GM18870 (cell line): ENCODE data around the gene GSPT1.
"Not testable (repeated sequence)": the region's sequence is repeated elsewhere in the genome, so short reads cannot be mapped to it uniquely, and the experiment has no call there.

Experiments used
- ATAC-seq: cut with Tn5 transposase; IDR thresholded peaks from one replicate; pipeline ENCODE4 v1.9.1; 2021; ENCODE audit warnings: moderate library complexity; ENCODE audit not compliant: unreplicated experiment

GSPT1 gene

DNA sequence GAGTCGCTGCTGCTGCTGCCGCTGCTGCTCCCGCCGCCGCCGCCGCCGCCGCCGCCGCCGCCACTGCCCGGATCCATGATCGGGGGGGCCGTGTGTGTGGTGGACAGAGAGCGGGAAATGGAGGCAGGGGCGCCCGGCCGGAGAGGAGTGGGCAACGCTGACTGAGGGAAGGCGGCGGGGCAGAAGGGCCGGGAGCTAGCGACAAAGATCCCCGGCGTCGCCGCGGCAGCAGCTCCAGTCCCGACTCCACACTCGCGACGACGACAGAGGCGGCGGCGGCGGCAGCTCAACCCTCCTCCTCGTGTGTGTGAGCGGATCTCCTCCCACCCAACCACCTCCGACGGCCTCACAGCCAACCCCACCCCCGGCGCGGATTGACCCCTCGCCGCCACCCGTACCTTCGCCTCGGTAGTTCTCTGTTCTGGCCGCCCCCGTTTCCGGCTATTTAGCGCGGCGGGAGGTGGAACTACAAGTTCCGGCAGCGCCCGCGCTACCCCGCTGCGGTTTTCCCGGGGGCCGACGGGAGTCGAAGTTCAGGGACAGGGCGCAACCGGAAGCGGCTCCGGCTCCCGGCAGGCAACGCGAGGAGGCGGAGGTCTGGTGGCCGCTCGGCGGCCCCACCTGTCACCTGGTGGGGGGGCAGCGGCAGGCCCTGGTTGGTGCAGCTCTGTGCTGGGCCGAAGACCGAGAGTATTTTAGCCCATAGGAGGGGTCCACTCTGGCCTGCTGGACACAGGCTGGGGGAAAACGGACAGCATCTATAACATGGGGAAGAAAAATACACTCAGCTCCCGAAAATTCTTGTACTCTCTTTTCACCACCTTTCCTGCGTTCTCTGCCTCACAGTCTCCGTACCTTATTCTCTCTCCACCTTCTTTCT lies at the start of gene GSPT1:
Gene GSPT1 (minus strand): TSS at position 313 of the 880 bp plus-strand sequence. CDS start 236 bp downstream, at position 77.
- ATAC-seq, result peak; percentile 70

DNA sequence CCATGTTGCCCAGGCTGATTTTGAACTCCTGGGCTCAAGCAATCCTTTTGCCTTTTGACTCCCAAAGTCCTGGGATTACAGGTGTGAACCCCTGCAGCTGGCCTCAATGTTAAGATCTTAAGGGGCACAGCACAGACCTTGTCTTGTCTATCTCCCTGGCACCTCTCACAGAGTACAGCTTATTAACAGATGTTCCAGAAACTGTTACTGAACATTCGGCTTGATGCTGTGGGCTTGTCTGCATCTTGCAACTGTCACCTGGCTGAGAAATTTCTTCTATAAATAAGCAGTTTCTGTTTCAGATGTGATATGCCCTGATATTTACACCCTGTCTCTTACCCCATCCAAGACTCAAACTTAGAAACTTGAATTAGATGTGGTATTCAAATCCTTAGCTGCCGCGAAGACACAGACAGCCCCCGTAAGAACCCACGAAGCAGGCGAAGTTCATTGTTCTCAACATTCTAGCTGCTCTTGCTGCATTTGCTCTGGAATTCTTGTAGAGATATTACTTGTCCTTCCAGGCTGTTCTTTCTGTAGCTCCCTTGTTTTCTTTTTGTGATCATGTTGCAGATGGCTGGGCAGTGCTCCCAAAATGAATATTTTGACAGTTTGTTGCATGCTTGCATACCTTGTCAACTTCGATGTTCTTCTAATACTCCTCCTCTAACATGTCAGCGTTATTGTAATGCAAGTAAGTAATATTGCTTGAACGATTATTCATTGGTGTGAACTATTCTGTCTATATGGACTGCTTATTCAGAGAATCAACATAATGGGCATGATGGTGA lies 49.2 kb upstream of the GSPT1 start, which contains the start of gene TNFRSF17:
Gene TNFRSF17 (plus strand): TSS at position 450 of the 791 bp plus-strand sequence. CDS start 115 bp downstream, at position 565.
- ATAC-seq, result peak; percentile 83

DNA sequence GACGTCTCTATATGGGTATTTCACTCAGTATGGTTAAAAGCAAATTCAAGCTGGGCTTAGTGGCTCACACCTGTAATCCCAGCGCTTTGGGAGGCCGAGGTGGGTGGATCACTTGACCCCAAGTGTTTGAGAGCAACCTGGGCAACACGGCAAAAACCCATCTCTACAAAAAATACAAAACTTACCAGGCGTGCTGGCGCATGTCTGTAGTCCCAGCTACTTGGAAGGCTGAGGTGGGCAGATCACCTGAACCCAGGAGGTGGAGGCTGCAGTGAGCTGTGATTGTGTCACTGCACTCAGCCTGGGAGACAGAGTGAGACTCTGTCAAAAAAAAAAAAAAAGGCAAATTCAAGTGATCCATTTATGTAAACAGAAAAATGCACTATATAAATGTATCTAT lies 48.0 kb upstream of the GSPT1 start:
- no peak for ATAC-seq

DNA sequence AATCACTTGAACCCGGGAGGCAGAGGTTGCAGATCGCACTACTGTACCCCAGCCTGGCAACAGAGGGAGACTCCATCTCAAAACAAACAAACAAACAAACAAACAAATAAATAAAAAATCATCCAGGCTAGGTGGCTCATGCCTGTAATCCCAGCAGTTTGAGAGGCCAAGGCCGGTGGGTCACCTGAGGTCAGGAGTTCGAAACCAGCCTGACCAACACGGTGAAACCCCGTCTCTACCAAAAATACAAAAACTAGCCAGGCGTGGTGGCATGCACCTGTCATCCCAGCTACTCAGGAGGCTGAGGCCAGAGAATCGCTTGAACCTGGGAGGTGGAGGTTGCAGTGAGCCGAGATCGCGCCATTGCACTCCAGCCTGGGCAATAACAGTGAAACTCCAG lies 47.2 kb upstream of the GSPT1 start:
- ATAC-seq, result not testable (repeated sequence)

DNA sequence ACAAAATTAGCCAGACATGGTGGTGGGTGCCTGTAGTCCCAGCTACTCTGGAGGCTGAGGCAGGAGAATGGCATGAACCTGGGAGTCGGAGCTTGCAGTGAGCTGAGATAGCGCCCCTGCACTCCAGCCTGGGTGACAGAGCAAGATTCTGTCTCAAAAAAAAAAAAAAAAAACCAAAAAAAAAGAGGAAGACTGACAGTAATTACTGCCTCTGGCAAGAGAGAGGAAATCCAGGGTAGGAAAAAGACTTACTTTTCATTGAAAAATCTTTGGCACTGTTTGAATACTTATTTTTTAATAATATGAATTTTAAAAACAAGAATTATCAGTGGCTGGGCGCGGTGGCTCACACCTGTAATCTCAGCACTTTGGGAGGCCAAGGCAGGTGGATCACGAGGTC lies 46.7 kb upstream of the GSPT1 start:
- ATAC-seq, result not testable (repeated sequence)

DNA sequence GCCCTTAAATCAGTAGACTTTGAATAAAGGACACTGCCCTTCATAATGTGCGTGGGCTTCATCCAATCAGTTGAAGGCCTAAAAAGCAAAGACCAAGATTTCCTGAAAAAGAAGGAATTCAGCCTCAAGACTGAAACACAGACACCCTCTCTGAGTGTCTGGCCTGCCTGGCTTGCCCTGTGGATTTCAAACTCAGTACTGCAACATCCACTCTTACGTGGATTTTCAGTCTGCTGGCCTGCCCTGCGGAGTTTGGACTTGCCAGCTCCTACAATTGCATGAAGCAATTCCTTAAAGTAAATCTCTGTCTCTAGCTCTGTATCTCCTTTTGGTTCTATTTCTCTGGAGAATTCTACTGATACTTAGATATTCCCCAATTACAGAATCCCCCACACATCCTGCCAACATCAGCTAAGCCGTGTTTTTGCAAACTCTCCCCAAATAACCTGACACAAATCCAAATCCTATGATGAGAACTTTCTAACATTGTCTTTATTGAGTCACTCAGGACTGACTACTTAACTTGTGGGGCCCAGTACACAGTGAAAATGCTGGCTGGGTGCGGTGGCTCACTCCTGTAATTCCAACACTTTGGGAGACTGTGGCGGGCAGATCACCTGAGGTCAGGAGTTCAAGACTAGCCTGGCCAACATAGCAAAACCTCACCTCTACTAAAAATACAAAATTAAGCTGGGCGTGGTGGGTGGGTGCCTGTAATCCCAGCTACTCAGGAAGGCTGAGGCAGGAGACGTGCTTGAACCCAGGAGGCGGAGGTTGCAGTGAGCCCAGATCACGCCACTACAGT lies 42.0 kb upstream of the GSPT1 start:
- ATAC-seq, result no peak

DNA sequence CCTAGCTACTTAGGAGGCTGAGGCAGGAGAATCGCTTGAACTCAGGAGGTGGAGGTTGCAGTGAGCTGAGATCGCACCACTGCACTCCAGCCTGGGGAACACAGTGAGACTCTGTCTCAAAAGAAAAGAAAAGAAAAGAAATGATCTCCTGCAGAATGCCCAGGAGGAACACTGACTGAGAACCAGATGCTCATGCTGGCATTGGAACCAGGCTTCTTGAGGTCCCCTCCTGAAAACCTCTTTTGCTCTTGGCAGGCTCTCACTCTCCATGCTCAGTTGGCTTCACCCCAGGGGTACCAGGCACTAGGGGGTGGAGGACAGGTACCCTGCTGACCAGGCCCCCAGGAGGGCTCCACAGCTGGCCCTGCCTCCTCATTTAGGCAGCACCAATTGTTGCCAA lies 40.8 kb upstream of the GSPT1 start:
- ATAC-seq, result no peak

DNA sequence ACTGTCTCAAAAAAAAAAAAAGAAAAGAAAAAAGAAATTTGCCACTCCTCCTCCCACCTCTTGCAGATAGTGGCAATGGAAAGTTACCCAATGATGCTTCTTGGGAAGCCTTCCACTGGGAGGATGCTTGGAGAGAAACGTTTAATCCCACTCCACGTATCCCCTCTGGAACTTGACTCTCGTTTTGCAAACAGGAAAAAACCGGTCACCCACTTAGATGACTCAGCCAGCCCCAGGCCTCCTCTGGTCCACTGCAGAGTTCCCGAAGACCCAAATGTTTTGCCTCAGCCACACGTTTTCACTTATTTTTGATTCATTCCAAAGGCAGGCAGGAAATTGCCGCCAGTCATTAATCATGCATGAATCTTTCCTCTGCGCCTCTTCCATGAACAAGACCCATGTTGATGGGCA lies 40.0 kb upstream of the GSPT1 start:
- ATAC-seq, result no peak

DNA sequence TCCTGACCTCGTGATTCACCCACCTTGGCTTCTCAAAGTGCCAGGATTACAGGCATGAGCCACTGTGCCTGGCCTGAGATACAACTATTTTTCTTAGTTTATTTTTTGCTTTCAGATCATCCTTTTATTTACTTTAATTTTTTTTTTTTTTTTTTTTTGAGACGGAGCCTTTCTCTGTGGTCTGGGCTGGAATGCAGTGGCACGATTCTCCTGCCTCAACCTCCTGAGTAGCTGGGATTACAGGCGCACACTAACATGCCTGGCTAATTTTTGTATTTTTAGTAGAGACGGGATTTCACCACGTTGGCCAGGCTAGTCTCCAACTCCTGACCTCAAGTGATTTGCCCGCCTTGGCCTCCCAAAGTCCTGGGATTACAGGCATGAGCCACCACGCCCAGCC lies 37.8 kb upstream of the GSPT1 start:
- ATAC-seq, result not testable (repeated sequence)

DNA sequence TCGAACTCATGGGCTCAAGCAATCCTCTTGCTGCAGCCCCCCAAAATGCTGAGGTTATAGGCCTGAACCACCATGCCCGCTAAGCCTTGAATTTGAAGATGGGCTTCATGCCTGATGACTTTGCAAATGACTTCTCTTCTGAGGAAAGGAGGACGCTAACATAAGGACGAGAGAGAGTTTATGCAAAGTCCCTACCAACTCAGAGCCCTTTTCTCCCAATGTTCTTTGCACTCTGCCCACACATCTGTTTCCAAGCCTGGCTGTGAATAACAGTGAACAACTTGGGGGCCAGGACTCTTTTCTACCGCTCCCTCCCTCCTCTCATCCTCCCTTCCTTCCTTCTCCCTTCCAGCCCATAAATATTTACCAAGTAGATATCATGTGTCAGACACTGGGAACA lies 34.6 kb upstream of the GSPT1 start:
- ATAC-seq, result no peak

DNA sequence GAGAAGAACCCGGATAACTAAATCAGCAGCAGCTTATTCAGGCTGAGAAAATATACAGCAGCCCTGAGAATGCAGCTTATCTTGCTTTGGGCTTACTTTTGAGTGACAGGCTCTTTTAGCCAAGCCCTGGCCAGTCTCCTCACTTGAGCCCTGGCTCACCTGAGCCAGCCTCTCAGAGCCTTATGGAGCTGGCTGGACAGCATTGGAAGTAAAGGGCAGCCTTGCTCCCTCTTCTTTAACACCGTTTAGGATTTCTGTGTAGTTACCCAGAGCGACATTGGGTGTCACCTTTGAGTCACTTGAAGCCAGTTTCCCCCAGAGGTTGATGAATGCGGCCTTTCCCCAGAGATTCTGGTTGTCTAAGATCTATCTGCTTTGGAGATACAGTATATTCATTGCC lies 33.8 kb upstream of the GSPT1 start:
- ATAC-seq, result peak; percentile 48

DNA sequence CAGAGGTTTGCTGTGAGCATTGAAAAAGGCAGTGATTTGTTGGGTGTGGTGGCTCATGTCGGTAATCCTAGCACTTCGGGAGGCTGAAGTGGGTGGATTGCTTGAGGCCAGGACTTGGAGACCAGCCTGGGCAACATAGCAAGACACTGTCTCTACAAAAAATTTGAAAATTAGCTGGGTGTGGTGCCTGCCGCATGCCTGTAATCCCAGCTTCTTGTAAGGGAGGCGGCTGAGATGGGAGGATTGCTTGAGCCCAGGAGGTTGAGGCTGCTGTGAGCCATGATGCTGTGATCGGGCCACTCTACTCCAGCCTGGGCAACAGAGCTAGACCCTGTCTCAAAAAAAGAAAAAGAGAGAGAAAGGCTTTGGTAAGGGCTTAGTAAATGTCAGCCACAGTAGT lies 33.1 kb upstream of the GSPT1 start:
- no peak for ATAC-seq

DNA sequence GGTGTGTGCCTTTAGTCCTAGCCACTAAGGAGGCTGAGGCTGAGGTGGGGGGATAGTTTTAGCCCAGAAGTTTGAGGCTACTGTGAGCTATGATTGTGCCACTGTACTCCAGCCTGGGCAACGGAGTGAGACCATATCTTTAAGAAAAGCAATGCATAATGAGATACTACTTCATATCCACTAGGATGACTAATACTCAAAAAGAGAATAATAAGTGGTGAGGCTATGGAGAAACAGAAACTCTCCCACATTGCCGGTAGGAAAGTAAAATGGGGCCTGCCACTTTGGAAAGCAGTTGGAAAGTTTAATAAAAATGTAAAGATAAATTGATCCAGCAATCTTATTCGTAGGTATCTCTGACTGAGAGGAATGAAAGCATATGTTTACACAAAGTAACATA lies 30.7 kb upstream of the GSPT1 start:
- ATAC-seq, result no peak

DNA sequence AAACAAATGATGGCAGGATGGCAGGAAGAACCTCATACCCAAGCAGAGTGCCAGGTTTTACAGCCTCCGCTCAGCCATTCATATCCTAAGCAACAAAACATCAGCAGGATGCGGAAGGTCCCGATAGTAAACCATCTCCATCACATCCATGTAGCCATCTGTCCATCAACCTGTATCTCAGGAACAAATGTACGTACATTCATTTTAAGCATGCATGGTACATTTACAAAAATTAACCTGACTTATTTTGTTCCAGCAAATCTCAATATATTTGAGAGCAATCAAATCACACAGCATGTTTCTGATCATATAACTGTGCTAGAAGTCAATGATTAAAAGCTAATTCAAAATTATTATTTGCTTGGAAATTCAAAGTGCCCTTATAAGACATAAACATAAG lies 26.2 kb upstream of the GSPT1 start, which contains the start of gene NPIPB2:
Gene NPIPB2 (minus strand): TSS at position 101 of the 400 bp plus-strand sequence. CDS start 0 bp downstream, at position 101.
- ATAC-seq, result not testable (repeated sequence)

DNA sequence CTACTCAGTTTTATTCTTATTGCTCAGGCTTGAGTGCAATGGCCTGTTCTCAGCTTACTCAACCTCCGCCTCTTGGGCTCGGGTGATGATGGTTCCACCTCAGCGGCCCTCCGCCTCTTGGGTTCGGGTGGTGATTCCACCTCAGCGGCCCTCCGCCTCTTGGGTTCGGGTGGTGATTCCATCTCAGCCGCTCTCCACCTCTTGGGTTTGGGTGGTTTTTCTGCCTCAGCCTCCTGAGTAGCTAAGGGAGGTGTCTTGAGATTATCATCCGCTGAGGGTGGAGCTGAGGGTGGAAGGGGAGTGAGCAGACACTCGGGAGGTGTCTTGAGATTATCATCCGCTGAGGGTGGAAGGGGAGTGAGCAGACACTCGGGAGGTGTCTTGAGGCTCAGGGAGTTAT lies 11.6 kb upstream of the GSPT1 start:
- not testable (repeated sequence) for ATAC-seq

DNA sequence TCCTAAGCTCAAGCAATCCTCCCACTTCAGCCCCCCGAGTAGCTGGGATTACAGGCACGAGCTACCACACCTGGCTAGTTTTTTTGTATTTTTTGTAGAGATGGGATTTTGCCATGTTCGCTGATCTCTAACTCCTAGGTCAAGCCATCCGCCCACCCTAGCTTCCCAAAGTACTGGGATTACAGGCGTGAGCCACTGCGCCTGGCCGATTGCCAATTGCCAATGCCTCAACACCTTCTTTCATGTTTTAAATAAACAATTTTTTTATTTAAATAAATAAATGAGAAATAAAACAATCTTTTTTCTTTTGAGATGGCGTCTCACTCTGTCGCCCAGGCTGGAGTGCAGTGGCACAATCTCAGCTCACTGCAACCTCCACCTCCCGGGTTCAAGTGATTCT lies 8.3 kb upstream of the GSPT1 start:
- not testable (repeated sequence) for ATAC-seq

DNA sequence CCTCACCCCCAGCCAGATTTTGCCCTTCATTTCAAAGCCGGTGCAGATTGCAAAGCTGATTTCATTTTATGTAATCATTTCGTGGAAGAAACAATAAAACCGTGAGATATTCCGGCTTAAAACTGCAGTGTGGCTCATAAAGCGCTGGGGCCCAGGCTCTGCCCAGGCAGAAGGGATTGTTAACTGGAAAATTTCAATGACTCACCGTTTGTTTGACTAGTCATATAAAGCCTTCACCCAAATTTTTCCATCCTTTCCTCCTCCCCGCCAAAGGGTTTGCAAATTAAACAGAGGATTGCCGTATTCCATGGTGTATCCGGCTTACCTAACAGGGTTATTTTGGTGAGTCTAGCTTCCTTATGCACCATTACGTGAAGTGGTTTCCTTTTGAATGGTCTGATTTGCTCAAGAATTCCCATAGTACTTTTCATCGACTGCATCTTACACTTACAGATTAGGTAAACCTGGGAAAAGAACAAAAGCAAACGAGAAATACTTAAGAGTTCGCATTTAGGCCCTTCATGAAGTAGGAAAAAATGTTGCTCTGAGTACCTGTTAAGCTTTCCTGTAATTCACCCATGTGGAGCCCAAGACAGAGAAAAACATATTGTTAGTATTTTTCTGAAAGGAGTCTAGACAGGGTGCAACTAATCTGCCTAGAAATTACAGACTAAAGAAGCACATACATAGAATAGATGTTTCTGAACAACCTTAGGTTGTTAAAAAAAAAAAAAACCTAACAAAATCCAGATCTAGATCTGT lies 949 bp upstream of the GSPT1 start:
- no peak for ATAC-seq

DNA sequence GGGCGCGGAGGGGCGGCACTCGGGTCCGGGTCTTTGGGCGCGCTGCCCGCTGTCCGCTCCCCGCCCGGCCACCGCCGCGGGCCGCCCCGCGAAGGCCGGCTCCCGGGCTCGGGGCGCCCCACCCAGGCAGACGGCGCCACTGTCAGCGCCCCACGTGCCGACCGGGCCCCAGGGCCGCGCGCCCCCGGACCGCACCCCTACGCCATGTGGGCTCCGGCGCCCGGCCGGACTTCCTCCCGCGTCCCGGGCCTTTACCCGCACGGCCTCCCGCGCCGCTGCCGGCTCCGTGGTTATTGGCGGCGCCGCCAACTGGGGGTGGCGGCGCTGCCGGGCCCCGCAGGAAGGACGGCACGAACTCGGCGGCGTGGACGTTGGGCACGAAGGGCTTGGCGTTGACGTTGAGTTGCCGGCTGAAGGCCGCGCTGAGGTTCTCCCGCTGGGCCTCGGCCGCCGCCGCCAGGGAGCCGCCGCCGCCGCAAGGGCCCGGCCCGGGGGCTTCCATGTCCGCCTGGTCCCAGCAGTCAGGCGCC lies 577 bp downstream of the GSPT1 start:
- peak; percentile 3 for ATAC-seq

DNA sequence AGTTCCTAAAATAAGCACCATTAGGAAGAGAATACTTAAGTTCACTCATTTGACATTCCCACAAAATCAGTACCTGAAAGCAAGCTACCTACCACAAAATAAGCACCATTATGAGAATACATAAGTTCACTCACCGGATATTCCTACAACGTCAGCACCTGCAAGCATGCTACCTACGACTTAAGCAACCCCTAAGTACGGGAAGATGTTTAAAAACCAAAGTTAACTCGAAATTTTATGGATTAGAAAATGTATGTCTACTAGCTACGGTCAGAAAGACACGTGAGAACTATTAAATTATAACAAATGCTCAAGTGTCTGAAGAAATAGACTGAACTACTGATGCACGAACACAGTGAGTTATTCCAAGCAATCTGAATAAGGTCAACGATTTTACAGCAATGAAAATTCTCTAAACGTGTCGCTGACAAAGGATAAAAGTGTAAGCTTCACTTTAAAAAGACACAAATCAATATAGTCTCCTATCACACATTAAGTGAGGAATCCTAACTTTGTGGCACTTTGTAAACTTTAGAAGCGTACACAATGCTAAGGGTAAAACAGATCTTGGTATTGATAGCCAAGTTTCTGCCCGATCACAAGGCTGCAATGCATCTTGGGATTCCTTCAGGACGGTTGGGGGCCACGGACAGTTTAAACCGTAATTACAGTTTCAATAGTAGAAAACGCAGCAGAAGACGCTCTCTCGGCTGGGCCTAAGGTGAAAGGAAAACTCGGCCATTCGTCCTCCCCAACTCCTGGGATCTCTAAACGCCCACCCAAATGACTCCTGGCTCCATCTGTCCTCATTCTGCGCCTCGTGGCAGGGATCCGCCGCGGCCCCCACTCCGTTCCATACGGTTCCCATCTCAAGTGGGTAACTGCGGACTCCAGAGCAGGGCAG lies 1.3 kb downstream of the GSPT1 start:
- no peak for ATAC-seq
